Caco-2 (cell line): ENCODE data around the gene DNAJC4. TPM values are rescaled to one million over a fixed set of nuclear protein-coding genes. Genes with fewer than 3 reads are reported as not detected.
A peak's percentile ranks its signal among the peaks of the same experiment; 100 is the strongest.

ENCODE experiments used
- BruUV-seq: library from RNA; stranded (reverse); fragments of 400-500 nt; replicated peaks from 2 replicates; lab custom pipeline; 2021; lab: Mats Ljungman, UMichigan
- CTCF ChIA-PET: fragments of 300-600 bp; sonication (Branson Sonifier 250); formaldehyde crosslinking; loops from one replicate; lab custom pipeline; 2022; ENCODE audit warnings: antibody characterized with exemption; lab: Charles Lee
- POLR2A ChIA-PET: fragments of 300-600 bp; sonication (Branson Sonifier 250); formaldehyde crosslinking; loops from one replicate; lab custom pipeline; 2022; ENCODE audit warnings: antibody characterized with exemption; lab: Charles Lee
- DNase-seq, 2 experiments: peaks; one replicate each; pipeline versions ENCODE4 v3.0.0 to v3.0.0-alpha.2; 2020 to 2022
- H3K27me3 ChIP-seq: replicated peaks from 2 replicates; pipeline ENCODE4 v1.6.0; 2011; ENCODE audit warnings: low read length; ENCODE audit not compliant: control insufficient read depth, insufficient read depth
- H3K36me3 ChIP-seq: 2 replicates; pipeline ENCODE4 v1.5.1; 2011; ENCODE audit warnings: low read length; ENCODE audit not compliant: control insufficient read depth, insufficient read depth
- H3K4me1 ChIP-seq: fragments of 250-450 bp; sonication (Bioruptor Pico); 2 replicates; pipeline ENCODE4 v1.5.1; 2020; ENCODE audit warnings: mild to moderate bottlenecking
- H3K4me3 ChIP-seq: 2 replicates; pipeline ENCODE4 v1.5.1; 2011; ENCODE audit warnings: low read depth, mild to moderate bottlenecking, control low read depth, low read length
- H3K9me3 ChIP-seq: fragments of 250-450 bp; sonication (Bioruptor Pico); 2 replicates; pipeline ENCODE4 v1.5.1; 2020; ENCODE audit warnings: mild to moderate bottlenecking, moderate library complexity
- H3K27ac Mint-ChIP-seq: one replicate; pipeline ENCODE4 v1.8.0; 2022; ENCODE audit warnings: mixed read lengths; ENCODE audit not compliant: unreplicated experiment
- H3K27me3 Mint-ChIP-seq: one replicate; pipeline ENCODE4 v1.8.0; 2022; ENCODE audit warnings: mixed read lengths; ENCODE audit not compliant: insufficient read depth, unreplicated experiment
- H3K36me3 Mint-ChIP-seq: one replicate; pipeline ENCODE4 v1.8.0; 2022; ENCODE audit warnings: mild to moderate bottlenecking, mixed read lengths; ENCODE audit not compliant: insufficient read depth, unreplicated experiment
- H3K4me1 Mint-ChIP-seq: one replicate; pipeline ENCODE4 v1.8.0; 2022; ENCODE audit warnings: low read depth, mixed read lengths; ENCODE audit not compliant: unreplicated experiment
- H3K4me3 Mint-ChIP-seq: one replicate; pipeline ENCODE4 v1.8.0; 2022; ENCODE audit warnings: mild to moderate bottlenecking, moderate library complexity, mixed read lengths; ENCODE audit not compliant: unreplicated experiment
- H3K9me3 Mint-ChIP-seq: one replicate; pipeline ENCODE4 v1.8.0; 2022; ENCODE audit warnings: mixed read lengths; ENCODE audit not compliant: unreplicated experiment
- intact Hi-C: fragments of 100-400 bp; cut with micrococcal nuclease; formaldehyde crosslinking; loops from one replicate; pipeline ENCODE4 v1.10.0; 2022; ENCODE audit not compliant: unreplicated experiment
- total RNA-seq: library from RNA; stranded (reverse); gene quantifications from 2 replicates; pipeline ENCODE4 v1.2.3, GENCODE V29; 2022
- TF ChIP-seq, protein P1 (sequence below), 2 experiments: fragments of 200-600 bp in 1 of 2; IDR thresholded peaks; 1 replicate in 1 of 2; 2 replicates in 1 of 2; pipeline versions ENCODE4 v1.5.1 to v1.8.0; 2011 to 2022; ENCODE audit warnings: antibody characterized with exemption in 1 of 2, control low read depth in 1 of 2, inconsistent platforms in 1 of 2, low read depth in 1 of 2, low read length in 1 of 2, mild to moderate bottlenecking in 1 of 2, moderate library complexity in 1 of 2; ENCODE audit not compliant: insufficient read depth in 1 of 2, severe bottlenecking in 1 of 2, unreplicated experiment in 1 of 2

Gene DNAJC4
- total RNA-seq, 1 experiment from 2014 or later: 22.9 TPM

DNA sequence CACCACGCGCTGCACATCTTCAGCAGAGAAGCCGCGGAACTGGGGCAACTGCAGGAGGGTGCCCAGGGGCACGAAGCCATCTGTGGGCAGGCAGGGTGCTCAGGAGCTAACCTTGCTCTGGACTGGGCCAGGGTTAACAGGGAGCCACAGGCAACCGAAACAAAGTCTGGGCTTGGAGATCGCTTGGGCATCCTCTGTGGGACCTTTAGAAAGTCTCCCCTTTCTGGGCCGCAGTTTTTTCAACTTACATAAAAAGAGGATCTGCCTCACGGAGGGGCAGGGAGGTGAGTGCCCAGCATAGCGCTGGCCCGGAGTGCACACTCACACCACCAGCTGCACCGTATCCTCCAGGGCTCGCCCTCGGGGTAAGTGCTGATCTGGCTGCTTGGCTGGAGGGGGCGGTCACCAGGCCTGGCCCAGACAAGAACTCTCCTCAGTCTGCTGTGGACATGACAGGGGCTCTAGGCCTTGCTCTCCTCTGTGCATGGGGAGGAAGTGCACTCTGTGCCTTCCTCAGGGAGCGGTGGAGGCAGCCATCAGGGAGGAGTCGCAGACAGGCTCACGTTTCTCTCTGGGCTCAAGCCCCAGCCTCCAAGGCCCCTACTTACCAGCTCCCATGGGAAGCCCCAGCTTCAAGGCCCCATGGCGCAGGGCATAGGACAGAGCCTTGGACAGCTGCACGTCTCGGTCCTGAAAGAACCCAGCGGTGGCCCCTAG is 5.3 kb upstream of the DNAJC4 start:
- H3K4me3 Mint-ChIP-seq: peak overlapping the region; percentile 81
- no peaks in the 10 kb centered on the region for H3K27me3 Mint-ChIP-seq
- Histone ChIP-seq H3K27me3 (no peaks in the 10 kb centered on the region), H3K36me3 (no peaks in the 10 kb centered on the region; the same call in 1 of the 2 replicates), H3K4me3 (peak overlapping the region; percentile 99), H3K4me1 (peaks cover 25% of the 10 kb centered on the region), H3K9me3 (no peaks in the 10 kb centered on the region)
- DNase-seq: peak in 1 of 2 experiments; percentile 45
- H3K27ac Mint-ChIP-seq: peak overlapping the region; percentile 39
- H3K9me3 Mint-ChIP-seq: no peaks in the 10 kb centered on the region
- ChIA-PET POLR2A (interaction anchor here (0.6 to 1.3 kb wide), 2 partner anchors 17 to 39 kb away, joined by 3 to 7 read pairs; partner anchors contain the start of gene STIP1), CTCF (no interaction called here)
- BruUV-seq: no TSS peak
- intact Hi-C loops: no loop called here
- TF ChIP-seq, protein P1, sequence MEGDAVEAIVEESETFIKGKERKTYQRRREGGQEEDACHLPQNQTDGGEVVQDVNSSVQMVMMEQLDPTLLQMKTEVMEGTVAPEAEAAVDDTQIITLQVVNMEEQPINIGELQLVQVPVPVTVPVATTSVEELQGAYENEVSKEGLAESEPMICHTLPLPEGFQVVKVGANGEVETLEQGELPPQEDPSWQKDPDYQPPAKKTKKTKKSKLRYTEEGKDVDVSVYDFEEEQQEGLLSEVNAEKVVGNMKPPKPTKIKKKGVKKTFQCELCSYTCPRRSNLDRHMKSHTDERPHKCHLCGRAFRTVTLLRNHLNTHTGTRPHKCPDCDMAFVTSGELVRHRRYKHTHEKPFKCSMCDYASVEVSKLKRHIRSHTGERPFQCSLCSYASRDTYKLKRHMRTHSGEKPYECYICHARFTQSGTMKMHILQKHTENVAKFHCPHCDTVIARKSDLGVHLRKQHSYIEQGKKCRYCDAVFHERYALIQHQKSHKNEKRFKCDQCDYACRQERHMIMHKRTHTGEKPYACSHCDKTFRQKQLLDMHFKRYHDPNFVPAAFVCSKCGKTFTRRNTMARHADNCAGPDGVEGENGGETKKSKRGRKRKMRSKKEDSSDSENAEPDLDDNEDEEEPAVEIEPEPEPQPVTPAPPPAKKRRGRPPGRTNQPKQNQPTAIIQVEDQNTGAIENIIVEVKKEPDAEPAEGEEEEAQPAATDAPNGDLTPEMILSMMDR (IDR thresholded peaks at IDR 0.05; ENCODE audit: insufficient read depth in 1 of 2, low read depth in 1 of 2, low read length in 1 of 2, severe bottlenecking in 1 of 2, unreplicated experiment in 1 of 2): no peak
- H3K36me3 Mint-ChIP-seq: peaks cover 18% of the 10 kb centered on the region
- H3K4me1 Mint-ChIP-seq: no peaks in the 10 kb centered on the region

DNA sequence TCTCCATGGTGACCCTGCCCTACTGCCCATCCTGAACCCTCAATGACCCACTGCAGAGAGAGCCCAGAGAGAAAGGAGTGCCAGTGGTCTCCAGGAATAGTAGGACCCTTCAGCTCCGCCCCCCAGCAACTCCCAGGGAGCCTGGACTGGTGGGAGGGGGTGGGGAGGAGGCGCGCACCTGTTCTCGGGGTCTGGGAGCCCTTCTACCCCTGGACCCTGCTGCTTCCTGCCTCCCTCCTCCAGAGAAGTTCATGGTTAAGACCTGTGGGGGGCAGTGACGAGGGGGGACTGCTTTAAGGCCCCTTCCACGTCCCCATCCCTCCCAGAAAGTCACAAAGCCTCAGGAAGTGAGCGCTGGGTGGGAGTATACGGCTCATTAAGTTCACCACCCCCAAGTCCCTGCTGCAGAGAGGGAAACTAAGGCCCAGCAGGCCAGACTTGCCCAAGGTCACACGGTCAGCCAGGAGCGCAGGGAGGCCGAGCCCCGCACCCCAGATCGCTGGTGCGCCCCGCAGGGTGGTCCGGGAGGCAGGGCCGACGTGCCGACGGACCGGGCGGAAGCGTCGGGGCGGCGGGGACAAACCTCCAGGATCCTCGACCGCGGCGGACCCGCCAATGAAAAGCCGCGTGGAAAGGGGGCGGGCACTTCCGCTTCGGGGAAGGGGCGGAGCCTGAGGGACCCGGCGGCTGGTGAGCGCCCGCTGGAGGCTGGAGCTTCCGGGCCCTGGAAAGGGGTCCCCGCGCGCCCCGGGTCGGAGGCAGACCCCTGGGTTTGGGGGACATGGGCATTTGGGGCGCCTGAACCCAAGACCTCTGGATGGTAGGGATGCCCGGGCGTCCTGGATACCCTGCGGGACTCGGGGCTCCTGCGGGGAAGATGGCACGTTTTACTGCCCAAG is 4.5 kb upstream of the DNAJC4 start, which contains the start of the genes NUDT22 and TRPT1:
Gene NUDT22, plus strand, starts transcription at position 667 of the 899 bp plus-strand sequence. CDS start 379 bp downstream, outside the sequence.
Gene TRPT1, minus strand, starts transcription at position 579 of the 899 bp plus-strand sequence. Its CDS starts 326 bp downstream, at position 253.
- H3K9me3 Mint-ChIP-seq: no peaks in the 10 kb centered on the region
- H3K27ac Mint-ChIP-seq: peak within 1 kb of the TSS; percentile 39
- Histone ChIP-seq H3K4me3 (peak within 1 kb of the TSS; percentile 99), H3K36me3 (no peaks in the 10 kb centered on the region; the same call in 1 of the 2 replicates), H3K4me1 (peaks cover 26% of the 10 kb centered on the region), H3K27me3 (no peaks in the 10 kb centered on the region), H3K9me3 (no peaks in the 10 kb centered on the region)
- TF ChIP-seq, protein P1 (IDR thresholded peaks at IDR 0.05; ENCODE audit: insufficient read depth in 1 of 2, low read depth in 1 of 2, low read length in 1 of 2, severe bottlenecking in 1 of 2, unreplicated experiment in 1 of 2): peak; percentile 28 to 29
- ChIA-PET CTCF (interaction anchor here (0.6 to 1.5 kb wide), 5 partner anchors 21 to 365 kb away, joined by 3 to 7 read pairs (median 5); partner anchors contain the start of gene ESRRA), POLR2A (interaction anchor here (1.0 to 1.3 kb wide), 3 partner anchors 15 to 78 kb away, joined by 4 to 11 read pairs (median 7); partner anchors contain the start of genes FKBP2 and STIP1)
- peak within 1 kb of the TSS; percentile 81 for H3K4me3 Mint-ChIP-seq
- no peaks in the 10 kb centered on the region for H3K4me1 Mint-ChIP-seq
- peaks cover 23% of the 10 kb centered on the region for H3K36me3 Mint-ChIP-seq
- TSS peak; percentile 41 for BruUV-seq
- intact Hi-C loops: no loop called here
- DNase-seq: peak; percentile 82 to 92
- no peaks in the 10 kb centered on the region for H3K27me3 Mint-ChIP-seq
